HG03432 (cell line): Measurements from ENCODE around the gene ARL2BP.
A peak's percentile ranks its signal among the peaks of the same experiment; 100 is the strongest.
"Not testable (repeated sequence)": the region's sequence is repeated elsewhere in the genome, so short reads cannot be mapped to it uniquely, and the experiment has no call there.

Source experiments
- ATAC-seq: cut with Tn5 transposase; IDR thresholded peaks from one replicate; pipeline ENCODE4 v1.9.1; 2021; ENCODE audit warnings: mild to moderate bottlenecking, moderate library complexity; ENCODE audit not compliant: unreplicated experiment

ARL2BP gene

DNA sequence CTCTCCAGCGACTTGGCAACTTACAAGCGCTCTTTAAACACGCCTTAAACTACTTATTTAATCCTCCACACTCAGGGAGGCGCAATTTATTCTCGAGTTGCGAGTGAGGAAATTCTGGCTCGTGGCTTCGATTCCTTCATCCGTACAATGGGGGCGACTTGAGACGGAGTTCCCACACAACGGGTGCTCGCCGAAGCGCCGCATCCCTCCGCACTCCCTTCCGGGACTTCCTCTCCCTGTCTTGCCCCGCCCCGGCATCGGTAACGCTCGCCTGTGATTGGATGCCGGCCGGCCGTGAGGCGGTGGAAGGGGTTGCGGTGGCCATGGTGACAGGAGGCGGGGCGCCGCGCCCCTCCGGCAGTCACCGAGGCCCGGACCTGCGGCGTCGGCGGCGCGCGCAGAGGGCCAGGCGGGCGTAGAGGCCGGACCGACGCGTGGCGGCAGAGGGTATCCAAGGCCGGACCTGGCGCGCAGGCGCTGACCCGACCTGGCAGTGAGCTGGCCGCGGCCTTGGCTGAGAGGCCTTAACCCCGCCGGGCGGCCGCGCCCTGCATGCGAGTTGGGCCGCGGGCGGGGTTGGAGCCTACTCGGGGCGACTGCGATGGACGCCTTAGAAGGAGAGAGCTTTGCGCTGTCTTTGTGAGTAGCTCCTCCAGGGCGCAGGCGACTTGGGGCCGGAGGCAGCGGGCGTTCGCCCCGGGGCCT is at the start of gene ARL2BP:
ARL2BP (plus strand) TSS at position 493 of the 705 bp plus-strand sequence; CDS start at position 602, 109 bp downstream.
- peak; percentile 96 for ATAC-seq

DNA sequence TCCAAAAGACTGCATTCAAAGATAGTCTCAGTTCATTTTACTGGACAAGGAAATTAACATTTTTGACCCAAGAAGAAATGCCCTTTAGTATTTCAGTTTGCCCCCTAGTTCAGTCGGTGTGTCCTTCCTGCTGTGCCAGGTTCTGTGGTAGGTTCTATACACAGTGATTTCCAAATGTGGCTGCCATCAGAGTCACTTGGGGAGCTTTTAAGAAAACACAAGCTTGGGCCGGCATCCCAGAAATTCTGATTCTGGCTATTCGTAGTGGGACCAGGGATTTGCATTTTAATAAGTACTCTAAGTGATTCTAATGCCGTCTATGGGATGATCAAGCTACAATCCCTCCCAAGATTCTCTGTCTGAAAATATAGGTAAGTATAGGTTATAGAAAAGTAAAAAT is 48.8 kb upstream of the ARL2BP start:
- no peak for ATAC-seq

DNA sequence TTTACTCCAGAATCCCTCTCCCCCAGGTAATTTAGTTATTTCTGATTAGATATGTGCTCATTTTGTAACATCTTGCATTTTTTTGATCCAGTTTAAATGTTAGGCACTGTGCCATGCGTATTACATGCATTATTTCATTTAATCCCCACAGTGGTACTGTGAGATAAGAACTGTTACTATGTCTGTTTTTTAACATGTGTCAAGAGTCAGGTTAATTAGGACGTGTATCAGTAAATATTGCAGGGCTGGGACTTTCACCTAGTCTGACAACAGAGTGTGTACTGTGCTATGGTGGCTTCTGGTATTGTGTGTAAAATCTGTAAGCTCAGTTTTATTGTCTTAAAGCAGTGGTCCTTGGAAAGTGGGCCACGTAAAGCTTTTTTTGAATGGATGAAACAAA is 48.3 kb upstream of the ARL2BP start:
- ATAC-seq = no peak

DNA sequence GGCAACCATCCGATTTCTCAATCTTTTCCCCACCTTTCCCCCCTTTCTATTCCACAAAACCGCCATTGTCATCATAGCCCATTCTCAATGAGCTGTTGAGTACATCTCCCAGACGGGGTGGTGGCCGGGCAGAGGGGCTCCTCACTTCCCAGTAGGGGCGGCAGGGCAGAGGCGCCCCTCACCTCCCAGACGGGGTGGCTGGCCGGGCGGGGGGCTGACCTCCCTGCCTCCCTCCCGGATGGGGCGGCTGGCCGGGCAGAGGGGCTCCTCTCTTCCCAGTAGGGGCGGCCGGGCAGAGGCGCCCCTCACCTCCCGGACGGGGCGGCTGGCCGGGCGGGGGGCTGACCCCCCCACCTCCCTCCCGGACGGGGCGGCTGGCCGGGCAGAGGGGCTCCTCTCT is 44.7 kb upstream of the ARL2BP start:
- ATAC-seq = not testable (repeated sequence)

DNA sequence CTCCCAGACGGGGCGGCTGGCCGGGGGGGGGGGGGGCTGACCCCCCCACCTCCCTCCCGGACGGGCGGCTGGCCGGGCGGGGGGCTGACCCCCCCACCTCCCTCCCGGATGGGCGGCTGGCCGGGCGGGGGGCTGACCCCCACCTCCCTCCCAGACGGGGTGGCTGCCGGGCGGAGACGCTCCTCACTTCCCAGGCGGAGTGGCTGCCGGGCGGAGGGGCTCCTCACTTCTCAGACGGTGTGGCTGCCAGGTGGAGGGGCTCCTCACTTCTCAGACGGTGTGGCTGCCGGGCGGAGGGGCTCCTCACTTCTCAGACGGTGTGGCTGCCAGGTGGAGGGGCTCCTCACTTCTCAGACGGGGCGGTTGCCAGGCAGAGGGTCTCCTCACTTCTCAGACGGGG is 44.1 kb upstream of the ARL2BP start:
- ATAC-seq = not testable (repeated sequence)

DNA sequence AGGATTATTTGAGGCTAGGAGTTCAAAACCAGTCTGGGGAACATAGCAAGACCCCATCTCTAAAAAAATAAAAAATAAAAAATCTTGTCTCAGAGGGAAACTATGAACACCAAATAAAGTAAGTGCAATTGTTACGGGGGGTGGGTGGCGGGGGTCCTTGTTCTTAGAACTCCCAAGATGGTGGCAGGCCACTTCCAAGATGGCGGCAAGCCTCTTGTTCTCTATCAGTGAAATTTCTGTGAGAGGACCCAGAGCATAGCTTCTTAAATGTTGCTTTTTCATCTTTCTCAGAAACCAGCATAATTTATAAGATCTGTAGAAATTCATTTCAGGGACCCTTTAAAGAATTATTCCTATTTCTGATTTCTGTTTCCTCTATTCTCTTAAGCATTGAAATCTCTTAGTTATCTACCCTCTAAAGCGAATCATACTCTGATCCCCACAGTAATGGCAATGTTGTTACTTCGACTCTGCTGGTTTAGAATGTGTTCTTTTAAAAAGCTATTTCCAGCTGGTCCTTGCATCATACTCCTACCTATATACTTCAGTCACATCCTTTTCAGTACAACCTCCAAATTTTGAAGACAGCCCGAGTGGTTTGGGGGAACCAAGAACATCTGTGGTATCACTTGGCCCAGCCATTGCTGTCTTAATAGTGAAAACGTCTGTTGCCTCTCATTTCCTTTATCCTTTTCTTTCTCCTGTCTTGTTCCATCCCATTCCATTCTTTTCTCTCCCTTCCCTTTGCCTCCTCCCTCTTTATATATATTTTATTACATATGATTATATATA is 42.8 kb upstream of the ARL2BP start:
- ATAC-seq = no peak

DNA sequence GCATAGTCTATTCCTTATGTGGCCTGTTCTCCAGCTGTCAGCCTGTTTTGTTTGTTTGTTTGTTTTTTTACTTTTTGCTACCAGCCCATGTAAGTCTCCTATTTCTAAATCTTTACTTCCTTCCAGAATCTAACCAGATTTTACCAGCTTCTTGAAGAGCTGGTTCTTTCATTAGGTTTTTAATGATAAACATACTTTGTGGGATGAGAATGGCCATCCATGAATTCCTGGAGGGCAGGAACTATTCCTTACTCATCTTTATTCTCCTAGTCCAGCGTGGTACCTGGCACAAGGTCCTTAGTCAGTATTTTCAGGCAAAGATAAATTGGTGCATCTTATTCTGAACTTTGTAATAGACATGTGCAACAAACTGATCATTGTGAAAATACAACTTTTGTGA is 41.6 kb upstream of the ARL2BP start:
- no peak for ATAC-seq

DNA sequence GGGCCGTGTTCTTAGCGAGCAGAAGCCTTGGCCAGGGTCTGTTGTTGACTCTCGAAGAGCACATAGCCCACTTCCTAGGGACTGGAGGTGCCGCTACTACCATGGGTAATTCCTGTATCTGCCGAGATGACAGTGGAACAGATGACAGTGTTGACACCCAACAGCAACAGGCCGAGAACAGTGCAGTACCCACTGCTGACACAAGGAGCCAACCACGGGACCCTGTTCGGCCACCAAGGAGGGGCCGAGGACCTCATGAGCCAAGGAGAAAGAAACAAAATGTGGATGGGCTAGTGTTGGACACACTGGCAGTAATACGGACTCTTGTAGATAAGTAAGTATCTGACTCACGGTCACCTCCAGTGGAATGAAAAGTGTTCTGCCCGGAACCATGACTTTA is 40.4 kb upstream of the ARL2BP start:
- ATAC-seq = no peak

DNA sequence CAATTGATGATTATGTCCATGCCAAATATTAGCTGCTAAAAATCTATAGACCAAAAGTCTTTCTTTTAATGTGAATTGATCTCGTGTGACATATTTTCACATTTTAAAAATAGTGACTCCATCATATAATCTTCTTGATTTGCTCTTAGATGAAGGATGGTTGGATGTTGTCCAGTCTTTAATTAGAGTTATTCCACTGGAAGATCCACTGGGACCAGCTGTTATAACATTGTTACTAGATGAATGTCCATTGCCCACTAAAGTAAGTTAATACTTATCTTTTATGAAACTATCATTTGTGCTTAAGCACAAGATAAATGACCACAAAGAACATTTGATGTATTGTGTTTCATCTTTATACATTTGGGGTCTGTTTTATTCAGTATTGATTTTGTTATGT is 36.1 kb upstream of the ARL2BP start:
- no peak for ATAC-seq

DNA sequence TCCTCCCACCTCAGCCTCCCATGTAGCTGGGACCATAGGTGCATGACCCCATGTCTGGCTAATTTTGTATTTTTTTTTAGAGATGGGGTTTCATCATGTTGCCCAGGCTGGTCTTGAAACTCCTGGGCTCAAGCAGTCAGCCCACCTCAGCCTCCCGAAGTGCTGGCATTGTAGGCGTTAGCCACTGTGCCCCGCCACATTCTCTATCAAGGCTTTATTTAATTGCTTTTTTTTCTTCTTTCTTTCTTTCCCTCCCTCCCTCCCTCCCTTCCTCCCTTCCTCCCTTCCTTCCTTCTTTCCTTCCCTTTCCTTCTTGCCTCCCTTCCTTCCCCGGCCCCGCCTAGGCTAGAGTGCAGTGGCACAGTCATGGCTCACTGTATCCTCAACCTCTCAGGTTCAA is 35.3 kb upstream of the ARL2BP start:
- ATAC-seq = no peak

DNA sequence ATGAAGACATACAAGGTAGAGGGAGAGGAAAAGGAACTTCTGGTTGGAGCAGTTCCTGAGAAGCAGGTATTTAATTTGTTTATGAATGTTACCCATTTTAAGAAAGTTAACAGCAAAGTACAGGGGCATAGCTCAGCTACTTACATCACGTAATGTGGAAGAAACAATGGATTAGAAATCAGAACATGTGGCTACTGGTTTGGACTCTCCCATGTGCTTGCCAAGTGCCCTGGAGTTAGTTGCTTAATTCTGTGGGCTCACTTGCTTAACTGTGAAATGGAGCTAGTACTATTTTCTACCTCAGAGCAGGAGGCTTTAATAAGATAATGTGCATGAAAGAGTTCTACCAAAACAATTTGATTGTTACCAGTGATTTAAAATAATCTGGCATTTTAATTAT is 31.6 kb upstream of the ARL2BP start:
- ATAC-seq = no peak

DNA sequence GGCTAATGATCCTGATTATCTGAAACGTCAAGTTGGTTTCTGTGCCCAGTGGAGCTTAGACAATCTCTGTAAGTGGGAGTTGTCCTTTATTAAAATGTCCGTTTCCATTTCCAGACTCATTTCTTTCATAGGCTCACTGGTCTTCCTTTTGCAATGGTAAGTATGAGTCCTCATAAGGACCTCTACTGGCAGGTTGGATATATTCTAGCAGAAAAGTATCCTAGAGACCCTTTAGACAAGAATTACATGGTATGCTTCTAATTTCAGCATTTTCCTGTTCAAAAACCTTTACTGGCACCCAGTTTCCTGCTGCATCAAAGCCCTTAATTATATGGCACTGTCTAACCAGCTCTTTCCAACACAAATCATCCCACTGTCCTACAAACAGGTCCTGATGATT is 28.1 kb upstream of the ARL2BP start:
- no peak for ATAC-seq

DNA sequence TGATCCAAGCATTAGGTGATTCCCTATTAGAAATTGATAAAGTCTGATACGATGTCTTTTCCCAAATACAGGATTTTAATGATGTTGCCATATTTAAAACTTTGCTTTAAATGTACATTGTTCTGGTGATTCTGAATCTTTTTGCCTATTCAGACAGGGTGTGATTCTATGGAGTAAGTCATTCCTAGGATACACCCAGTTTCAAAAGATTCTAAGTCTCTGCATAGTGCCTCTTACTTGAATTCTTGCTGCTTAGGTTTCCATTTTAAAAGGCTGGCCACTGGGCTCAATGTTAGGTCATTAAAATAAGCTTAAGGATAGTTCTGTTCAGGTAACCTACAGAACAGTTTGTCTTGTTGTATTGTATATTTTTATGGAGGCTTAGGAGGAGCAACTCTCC is 22.0 kb upstream of the ARL2BP start:
- no peak for ATAC-seq

DNA sequence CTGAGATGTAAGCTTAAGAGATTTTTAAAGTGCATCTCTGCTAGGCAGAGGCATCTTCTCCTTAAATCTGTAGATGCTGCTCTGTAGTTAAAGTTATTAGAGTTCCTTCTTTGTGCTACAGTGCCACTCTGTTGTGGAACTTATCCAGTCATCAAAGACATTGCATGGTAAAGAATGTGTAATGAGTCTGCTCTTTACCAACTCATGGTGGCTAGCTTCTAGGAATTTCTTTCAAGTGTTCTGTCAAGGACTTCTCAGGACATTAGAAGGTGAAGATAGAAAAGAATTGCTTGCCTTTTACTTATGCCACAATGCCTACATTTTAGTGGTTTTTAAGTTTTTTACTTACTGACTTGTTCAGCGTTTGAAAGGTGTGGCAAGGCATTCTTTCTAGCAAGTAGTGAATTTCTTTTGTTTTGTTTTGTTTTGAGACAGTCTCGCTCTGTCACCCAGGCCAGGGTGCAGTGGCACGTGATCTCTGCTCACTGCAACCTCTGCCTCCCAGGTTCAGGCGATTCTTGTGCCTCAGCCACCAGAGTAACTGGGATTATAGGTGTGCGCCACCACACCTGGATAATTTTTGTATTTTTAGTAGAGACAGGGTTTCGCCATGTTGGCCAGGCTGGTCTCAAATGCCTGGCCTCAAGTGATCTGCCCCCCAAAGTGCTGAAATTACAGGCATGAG is 20.3 kb upstream of the ARL2BP start:
- no peak for ATAC-seq

DNA sequence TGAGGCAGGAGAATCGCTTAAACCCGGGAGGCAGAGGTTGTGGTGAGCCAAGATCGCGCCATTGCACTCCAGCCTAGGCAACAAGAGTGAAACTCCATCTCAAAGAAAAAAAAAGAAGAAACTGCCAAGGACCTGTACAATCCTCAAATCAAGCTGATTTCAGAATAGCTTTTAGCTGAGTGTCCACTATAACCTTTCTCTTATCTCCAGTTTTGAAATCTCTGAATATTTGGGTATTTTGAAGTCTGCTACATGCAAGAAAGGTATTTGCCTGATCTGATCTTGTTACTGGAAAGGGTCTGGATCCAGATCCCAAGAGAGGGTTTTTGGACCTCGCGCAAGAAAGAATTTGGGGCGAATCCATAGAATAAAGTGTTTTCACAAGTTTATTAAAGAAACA is 19.1 kb upstream of the ARL2BP start:
- no peak for ATAC-seq

DNA sequence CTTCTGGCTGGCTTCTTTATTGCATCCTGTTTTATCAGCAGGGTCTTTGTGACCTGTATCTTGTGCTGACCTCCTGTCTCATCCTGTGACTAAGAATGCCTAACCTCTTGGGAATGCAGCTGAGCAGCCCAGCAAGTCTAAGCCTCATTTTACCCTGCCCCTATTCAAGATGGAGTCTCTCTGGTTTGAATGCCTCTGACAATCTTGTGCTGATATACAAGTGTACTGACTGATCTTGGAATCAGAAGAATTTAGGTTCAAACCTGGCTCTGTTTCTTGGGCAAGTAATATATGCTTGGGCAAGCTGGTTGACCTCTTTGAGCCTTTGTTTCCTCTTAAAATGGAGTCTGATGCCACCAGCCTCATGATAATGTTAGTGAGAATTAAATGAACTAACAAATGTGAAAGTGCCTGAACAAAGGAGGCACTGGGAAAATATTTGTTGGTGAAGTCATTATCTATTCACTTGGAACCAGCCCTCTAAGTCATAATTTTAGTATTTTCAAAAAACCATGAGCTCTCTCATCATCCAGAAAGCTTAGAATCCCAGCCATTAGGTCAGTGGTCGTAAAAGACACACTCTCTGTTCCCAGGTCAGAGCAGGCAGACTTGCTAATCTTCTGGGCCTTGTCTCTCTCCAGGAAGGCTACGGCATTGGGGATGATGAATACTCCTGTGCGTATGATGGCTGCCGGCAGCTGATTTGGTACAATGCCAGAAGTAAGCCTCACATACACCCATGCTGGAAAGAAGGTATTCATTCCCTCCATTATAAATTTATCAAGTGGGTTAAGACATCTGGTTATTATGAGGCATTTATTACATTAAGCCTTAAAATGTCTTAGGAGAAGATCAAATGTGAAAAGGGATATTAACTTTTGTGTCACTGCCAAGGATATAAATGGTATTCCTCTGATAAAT is 18.1 kb upstream of the ARL2BP start:
- ATAC-seq = no peak

DNA sequence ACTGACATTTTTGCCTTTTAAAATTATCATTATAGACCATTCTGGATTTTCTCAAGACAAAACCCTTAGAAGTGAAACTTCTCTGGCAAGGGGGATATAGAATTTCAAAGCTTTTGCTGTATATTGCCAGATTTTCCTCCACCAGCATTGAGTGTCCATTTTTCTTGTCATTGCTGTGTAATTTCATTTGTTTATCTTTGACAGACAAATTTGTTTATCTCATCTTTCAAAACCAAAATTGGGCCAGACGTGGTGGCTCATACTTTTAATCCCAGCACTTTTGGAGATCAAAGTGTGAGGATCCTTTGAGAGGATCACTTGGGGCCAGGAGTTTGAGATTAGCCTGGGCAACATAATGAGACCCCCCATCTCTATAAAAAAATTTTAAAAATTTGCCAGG is 16.0 kb upstream of the ARL2BP start:
- no peak for ATAC-seq

DNA sequence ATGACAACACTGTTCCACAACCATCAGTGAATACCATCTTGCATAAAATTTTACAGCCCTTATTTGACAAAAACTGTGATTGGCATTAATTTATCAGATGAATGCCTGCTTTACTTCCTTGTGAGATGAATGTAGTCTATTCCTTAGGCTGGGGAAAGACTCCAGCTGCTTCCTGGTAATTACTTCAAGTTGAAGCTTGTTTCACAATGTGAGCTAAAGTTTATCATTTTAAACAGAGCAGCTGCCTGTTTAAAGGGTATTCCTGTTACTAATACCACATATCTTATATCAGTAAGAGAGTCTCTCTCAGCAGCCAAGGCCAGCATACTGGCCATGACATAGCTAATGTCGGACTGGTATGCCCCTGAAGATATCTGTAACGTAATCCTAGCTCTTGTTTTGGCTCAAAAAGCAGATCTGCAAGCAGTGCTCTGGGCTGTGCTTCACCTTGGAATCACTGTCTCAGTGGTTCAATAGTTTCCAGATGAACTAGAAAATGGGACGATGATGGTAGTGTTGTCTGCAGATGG is 13.2 kb upstream of the ARL2BP start:
- no peak for ATAC-seq

DNA sequence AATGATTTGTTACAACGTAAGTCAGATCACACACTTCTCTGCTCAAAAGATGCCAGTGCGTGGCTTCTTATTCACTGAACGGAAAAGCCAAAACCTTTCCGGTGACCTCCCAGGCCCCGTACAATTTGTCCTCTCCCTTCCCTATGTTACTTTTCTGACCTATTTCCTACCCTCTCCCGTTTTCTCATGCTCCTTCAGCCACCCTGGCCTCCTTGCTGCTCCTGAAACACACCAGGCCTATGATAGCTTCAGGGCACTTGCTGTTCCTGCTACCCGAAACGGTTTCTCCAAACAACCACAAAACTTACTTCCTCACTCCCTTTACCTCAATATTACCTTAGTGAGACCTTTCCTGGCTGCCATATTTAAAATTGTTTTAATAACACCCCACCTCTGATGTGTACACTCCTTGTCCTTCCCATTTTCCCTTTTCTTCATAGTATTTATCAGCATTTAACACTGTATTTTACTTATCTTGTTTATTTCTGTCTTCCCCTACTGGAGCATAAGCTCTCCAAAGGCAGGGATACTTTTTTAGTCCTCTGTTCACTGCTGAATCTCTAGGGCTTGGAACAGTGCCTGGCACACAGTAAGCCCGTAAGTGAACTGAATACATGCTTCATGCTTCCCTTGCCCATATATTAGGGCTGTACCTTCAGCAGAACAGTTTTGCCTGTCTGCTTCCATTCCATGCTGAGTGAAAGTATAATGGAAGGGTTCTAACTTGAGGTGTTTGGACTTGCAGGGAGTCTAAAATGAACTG is 10.9 kb upstream of the ARL2BP start:
- no peak for ATAC-seq

DNA sequence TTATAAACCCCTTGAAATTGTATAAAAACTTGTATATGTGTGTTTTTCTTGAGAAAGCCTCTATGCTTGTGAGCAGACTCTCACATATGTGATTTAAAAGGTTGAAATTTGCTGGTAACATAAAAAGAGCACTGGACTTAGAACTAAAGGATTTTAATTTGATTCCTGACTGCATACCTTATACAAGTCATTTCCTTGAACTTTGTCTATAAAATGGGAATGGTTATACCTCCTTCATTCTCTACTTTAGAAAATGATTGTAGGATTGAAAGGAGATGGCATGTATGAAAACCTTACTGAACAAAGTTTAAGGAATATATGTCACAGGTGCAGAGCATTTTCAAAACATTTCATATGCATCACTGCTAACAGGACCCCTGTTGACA is 10.4 kb upstream of the ARL2BP start:
- ATAC-seq = no peak
